ENCODE data around the gene KCNQ1.

DNA sequence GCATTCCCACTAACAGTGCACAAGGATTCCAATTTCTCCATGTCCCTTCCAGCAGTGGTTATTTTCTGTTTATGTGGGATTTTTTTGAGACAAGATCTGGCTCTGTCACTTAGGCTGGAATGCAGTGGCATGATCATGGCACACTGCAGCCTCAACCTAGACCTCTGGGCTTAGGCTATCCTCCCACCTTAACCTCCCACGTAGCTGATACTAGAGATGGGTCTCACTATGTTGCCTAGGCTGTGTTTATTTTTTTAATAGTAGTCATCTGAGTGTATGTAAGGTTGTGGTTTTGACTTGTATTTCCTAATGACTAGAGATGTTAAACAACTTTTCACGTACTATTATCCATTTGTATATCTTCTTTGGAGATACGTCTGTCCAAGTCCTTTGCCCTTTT is 180.4 kb downstream of the KCNQ1 start:
- TF ChIP-seq, protein P1, sequence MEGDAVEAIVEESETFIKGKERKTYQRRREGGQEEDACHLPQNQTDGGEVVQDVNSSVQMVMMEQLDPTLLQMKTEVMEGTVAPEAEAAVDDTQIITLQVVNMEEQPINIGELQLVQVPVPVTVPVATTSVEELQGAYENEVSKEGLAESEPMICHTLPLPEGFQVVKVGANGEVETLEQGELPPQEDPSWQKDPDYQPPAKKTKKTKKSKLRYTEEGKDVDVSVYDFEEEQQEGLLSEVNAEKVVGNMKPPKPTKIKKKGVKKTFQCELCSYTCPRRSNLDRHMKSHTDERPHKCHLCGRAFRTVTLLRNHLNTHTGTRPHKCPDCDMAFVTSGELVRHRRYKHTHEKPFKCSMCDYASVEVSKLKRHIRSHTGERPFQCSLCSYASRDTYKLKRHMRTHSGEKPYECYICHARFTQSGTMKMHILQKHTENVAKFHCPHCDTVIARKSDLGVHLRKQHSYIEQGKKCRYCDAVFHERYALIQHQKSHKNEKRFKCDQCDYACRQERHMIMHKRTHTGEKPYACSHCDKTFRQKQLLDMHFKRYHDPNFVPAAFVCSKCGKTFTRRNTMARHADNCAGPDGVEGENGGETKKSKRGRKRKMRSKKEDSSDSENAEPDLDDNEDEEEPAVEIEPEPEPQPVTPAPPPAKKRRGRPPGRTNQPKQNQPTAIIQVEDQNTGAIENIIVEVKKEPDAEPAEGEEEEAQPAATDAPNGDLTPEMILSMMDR (IDR thresholded peaks at IDR 0.05; ENCODE audit: borderline replicate concordance, extremely low read depth, low read length, poor library complexity, severe bottlenecking), result no peak
- no peak for TF ChIP-seq EZH2 (IDR thresholded peaks at IDR 0.05; ENCODE audit: borderline replicate concordance, low read depth, low read length, severe bottlenecking)
